ENCODE measurements around the gene POR. TPM values are rescaled to one million over a fixed set of nuclear protein-coding genes. Genes with fewer than 3 reads are reported as not detected.
"Not testable (repeated sequence)": the region's sequence is repeated elsewhere in the genome, so short reads cannot be mapped to it uniquely, and the experiment has no call there.

POR gene
- 10 to 100 TPM; 76.3 to 88.8 TPM for total RNA-seq
- long read RNA-seq, donor 1, transcript POR-218 (16 exons, 2,522 nt) = major isoform, 13 of 28 reads
- long read RNA-seq, donor 1, partial matches to known transcripts = 10 of 28 reads
- long read RNA-seq, donor 1, other reads (novel, unspliced or antisense) = 4 of 28 reads
- long read RNA-seq, donor 2, transcript POR-218 (16 exons, 2,522 nt) = major isoform, 83 of 168 reads
- long read RNA-seq, donor 2, partial matches to known transcripts = 68 of 168 reads
- long read RNA-seq, donor 2, other reads (novel, unspliced or antisense) = 14 of 168 reads

DNA sequence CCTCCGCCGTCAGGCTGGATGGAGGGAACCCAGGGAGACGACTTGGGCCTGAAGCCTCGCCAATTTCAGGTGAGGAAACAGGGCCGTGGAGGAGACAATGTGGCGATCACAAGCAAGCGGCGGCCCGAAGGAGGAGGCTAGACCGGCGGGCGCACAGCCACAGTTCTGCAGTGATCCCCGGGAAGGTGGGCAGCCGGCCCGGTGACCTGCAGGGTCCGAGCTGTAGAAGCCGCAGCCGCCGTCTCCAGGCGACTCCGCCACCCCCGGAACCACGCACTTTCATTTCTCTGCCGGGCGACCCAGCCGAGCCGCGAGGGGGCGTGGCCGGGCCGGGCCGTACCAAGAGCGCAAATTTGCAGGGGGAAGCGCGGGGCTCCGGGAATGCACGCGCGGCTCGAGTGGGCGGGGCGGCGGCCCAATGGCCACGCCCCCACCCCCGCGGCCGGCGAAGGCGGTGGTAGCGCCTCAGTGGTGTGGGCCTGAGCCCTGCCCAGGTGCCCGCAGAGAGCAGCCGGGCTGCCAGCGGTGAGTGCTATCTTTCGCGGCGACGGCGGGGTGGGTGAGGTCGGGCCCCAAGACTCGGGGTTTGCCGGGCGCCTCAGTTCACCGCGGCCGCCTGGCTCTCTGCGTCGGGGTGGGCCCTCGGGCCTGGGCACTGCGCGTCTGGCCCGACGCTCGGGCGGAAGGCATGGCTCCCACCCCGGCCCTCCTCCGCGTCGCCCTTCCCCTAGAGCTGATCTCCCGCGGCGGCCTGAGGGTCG lies at the start of gene POR:
Gene POR (plus strand): TSS at position 501 of the 761 bp plus-strand sequence. CDS start 38,847 bp downstream, outside the sequence.
- peak; percentile 98 for DNase-seq (ENCODE audit: low spot score)
- intact Hi-C loops (cut with DNase I) = loop anchor here (5.0 to 10.0 kb wide), 2 partner anchors 50 to 1343 kb away; no protein-coding TSS in a partner anchor

DNA sequence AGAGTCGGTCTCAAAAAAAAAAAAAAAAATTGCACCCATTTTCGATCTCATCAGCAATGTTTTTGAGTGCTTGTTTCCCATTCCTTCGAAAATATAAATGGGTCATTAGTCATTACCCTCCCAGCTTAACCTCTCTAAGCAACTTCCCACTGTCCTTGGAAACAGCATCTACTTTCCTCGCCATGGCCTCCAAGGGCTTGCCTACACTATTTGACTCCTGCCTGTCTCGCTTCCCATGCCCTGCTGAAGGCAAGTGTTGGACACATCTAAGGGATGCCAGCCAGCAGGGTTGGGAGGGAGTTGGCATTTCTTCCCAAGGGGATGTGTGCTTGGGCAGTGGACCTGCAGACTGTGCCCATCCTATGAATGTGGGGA lies 48.9 kb upstream of the POR start:
- DNase-seq (ENCODE audit: low spot score) = no peak
- intact Hi-C loops (cut with DNase I) = loop anchor here in 1 of 2 donors (2.0 kb wide), 1 partner anchor 155 kb away; no protein-coding TSS in a partner anchor

DNA sequence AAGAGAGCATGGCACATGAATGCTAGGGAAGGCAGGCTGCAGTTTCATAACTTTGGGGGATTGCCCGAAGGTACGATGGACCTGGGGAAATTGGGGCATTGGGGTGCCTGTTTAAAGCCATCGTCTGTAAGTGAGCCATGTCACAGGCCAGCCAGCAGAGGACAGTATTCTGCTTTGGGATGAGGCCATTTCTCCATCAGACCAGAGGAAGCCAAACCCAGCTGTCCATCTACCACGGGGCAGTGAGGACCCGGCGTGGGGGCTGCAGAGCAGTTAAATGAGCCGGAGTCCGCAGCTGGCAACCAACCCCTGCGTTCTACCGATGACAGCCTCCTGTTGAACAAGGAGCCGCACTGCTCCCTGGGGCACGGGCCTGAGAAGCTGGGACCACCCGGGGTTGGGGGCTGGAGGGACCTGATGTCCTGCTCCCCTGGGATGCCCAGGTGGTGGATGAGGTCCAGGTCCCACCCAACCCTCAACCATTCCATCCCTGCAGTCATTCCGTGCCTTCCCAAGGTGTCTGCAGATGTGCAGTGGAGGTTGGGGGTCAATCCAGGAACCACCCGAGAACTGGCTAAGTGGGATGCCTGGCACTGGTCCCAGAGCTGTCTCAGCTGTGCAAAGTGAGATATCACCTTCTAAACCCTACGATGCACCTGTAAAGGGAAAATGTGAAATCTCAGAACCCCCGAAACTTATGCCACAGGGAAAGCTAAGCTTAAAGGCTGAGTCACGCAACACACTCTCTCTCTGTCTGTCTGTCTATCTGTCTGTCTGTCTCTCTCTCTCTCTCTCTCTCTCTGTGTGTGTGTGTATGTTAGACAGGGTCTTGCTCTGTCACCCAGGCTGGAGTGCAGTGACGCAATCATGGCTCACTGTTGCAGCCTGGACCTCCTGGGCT lies 48.2 kb upstream of the POR start:
- intact Hi-C loops (cut with DNase I) = loop anchor here in 1 of 2 donors (2.0 kb wide), 1 partner anchor 154 kb away; no protein-coding TSS in a partner anchor
- DNase-seq (ENCODE audit: low spot score) = peak; percentile 86

DNA sequence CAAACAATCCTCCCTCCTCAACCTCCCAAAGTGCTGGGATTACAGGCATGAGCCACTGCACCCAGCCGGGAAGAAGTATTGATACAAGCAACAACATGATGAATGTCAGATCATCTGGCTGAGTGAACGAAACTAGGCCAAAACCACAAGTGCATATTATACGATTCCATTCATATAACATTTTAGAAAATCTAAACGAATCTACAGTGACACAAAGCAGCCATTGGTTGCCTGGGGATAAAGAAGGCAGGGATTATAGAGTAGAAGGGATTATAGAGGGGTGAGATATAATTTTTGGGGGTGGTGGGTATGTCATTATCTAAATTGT lies 47.6 kb upstream of the POR start:
- no peak for DNase-seq (ENCODE audit: low spot score)
- intact Hi-C loops (cut with DNase I) = loop anchor here in 1 of 2 donors (2.0 kb wide), 1 partner anchor 153 kb away; no protein-coding TSS in a partner anchor

DNA sequence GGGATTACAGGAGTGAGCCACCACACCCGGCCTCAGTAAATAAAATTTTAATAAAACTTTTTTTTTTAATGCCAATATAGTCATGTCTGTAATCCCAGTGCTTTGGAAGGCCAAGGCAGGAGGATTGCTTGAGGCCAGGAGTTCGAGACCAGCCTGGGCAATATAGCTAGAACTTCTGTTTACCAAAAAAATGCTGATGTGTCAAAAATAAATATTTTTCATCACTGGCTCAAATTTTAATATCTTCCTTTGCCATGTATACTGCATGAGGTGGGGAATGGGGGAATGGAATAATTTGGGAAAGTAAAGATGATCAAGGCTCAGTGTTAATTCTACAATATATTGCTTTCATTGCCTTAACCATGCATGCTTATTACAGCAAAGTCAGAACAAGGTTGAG lies 46.8 kb upstream of the POR start:
- intact Hi-C loops (cut with DNase I) = no loop called here
- no peak for DNase-seq (ENCODE audit: low spot score)

DNA sequence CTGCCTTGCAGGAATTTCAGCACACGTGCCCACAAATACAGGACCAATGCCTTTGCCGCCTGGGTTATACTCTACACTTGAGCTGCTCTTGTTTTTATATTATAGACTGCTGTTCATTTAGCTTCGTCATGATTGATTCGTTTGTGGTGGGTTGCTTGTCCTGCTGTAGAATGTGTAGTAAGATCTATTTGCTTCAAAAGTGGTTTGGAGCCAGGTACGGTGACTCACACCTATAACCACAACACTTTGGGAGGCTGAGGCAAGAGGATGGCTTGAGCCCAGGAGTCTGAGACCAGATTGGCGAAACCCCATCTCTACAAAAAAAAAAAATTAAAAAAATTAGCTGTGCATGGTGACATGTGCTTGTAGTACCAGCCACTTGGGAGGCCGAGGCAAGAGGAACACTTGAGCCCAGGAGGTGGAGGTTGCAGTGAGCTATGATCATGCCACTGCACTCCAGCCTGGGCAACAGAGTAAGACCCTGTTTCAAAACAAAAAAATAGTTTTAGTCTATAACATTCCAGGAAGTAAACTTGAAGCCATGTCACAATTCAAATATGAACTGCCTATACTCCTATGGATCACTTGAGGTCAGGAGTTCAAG lies 45.1 kb upstream of the POR start:
- no peak for DNase-seq (ENCODE audit: low spot score)
- intact Hi-C loops (cut with DNase I) = no loop called here

DNA sequence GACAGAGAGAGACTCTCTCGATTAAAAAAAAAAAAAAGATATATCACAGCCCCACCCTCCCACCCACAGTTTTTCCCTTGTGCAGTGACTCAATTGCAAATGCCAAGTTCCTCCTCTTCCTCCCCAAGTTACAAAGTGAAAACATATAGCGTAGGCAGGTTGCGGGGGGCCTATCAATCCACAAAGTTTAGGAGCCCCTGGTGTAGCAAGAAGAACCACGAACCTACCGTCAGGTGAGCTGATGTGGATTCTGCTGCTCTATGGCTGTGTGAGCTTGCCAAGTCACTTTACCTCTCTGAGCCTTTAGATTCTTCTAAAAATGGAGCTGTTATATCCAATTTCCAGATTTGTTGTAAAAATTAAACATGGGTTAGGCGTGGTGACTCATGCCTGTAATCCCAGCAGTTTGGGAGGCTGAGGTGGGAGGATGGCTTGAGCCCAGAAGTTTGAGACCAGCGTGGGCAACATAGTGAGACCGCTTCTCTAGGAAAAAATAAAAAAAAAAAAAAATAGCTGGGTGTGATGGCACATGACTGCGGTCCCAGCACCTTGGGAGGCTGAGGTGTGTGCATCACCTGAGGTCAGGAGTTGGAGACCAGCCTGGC lies 44.3 kb upstream of the POR start:
- no peak for DNase-seq (ENCODE audit: low spot score)
- intact Hi-C loops (cut with DNase I) = no loop called here

DNA sequence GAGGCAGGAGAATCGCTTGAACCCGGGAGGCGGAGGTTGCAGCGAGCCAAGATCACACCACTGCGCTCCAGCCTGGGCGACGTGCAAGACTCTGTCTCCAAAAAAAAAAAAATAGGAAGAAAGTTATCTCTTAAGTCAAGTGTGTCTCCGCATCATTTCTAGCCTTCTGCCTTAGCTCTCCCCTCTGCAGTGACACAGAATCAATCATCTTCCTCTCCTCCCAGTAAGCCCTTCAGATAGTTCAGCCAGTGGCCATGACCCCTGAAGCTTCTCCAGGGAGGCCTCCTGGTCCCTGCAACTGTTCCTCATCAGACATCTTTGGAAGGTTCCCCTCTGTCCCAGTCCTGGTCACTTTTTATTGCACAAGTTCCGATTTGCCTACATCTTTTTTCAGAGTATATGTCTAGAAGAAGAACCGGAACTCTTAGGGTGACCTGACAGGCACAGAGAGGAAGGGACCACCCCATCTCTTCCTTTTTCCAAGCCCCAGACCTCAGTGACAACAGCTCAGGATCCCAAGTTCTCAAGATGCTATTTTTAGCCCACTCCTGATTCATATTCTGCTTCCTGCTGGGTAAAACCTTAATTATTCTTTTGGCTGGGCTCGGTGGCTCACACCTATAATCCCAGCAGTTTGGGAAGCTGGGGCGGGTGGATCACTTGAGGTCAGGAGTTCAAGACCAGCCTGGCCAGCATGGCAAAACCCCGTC lies 42.7 kb upstream of the POR start:
- intact Hi-C loops (cut with DNase I) = no loop called here

DNA sequence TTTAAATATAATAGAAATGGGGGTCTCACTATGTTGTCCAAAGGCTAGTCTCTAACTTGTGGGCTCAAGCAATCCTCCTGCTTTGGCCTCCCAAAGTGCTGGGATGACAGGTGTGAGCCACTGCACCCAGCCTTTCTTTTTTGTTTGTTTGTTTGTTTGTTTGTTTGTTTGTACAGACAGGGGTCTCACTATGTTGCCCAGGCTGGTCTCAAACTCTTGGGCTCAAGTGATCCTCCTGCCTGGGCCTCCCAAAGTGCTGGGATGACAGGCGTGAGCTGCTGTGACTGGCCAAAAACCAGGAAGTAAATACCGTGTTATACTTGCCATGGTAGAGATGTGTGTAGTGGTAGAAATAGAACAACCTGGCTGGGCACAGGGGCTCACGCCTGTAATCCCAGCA lies 40.8 kb upstream of the POR start:
- intact Hi-C loops (cut with DNase I) = not testable (repeated sequence)

More for the DNA sequence above, 42.7 kb upstream of the POR start:
- DNase-seq (ENCODE audit: low spot score) = no peak

DNA sequence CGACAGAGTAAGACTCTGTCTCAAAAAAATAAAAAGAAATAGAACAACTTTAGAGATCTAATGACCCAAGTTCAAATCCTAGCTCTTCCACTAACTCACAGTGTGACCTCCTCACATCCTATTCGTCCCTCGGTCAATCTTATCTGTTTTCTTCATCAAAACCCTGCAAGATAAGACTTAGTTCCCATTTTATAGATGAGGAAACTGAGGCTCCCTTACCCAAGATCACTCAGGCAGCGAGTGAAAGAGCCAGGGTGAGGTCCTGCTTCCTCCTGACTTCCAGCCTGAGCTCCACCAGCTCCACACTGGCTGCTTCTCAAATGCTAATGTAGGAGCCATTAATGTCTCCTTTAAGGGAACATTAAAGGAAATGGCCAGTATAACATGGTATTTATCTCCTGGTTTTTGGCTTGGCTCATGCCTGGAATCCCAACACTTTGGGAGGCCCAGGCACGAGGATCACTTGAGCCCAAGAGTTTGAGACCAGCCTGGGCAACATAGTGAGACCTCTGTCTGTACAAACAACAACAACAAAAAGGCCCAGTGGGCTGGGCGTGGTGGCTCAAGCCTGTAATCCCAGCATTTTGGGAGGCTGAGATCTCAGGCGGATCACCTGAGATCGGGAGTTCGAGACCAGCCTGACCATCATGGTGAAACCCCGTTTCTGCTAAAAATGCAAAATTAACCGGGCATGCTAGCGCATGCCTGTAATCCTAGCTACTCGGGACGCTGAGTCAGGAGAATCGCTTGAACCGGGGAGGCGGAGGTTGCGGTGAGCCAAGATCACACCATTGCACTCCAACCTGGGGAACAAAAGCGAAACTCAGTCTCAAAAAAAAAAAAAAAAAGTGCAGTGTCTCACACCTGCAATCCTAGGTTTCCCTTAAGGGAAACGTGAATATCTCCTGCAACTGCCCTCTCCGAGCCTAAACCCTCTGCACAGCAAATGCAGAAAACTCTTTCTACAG lies 39.6 kb upstream of the POR start:
- DNase-seq (ENCODE audit: low spot score) = no peak
- intact Hi-C loops (cut with DNase I) = no loop called here

More for the DNA sequence above, 40.8 kb upstream of the POR start:
- DNase-seq (ENCODE audit: low spot score) = not testable (repeated sequence)

DNA sequence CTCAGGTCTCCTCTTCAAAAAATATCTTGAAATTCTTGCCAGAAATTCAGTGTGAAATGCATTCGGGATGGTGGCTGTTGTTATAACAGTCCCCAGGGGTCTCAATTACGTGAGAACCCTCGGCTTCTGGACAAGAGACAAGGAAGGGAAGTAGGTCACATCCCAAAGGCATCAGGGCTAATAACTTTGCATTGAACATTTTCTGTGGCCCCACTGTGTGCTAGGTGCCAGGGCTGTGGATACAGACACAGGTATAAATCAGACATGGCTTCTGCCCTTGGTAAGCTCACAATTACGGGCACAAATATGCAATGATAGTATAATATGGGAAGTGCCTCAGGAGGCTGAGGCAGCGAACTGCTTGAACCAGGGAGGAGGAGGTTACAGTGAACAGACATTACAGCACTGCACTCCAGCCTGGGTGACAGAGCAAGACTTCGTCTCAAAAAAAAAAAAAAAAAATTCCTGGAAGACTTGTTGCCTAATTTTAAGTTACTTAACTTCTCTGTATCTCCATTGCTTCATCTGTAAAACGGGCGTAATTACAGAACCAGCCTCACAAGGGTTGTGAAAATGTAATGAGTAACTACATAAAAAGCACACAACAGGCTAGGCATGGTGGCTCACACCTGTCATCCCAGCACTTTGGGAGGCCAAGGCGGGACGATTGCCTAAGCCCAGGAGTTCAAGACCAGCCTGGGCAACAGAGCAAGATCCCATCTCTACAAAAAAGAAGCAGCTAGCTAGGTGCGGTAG lies 38.7 kb upstream of the POR start:
- intact Hi-C loops (cut with DNase I) = no loop called here
- no peak for DNase-seq (ENCODE audit: low spot score)

DNA sequence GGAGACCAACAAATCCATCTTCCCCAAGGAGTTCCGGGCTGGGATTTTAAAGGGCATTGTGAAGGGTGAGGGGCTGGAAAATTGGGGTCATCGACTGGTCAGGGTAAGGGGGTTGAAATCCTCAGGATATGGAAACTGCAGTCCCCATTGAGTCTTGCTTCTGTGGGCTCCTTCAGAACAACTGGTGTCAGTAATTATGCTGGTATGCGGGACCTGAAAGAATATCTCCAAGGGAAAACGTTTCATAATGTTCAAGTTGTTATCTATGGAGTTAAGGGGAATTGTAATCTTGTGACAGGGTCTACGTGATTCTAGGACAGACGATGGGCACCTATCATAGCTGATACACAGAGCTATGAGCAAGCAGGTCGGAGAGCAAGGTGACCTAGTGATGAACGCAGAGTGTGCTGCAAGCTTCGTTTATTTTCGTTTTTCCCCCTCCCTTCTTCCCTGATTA lies 36.6 kb upstream of the POR start:
- intact Hi-C loops (cut with DNase I) = no loop called here
- no peak for DNase-seq (ENCODE audit: low spot score)

DNA sequence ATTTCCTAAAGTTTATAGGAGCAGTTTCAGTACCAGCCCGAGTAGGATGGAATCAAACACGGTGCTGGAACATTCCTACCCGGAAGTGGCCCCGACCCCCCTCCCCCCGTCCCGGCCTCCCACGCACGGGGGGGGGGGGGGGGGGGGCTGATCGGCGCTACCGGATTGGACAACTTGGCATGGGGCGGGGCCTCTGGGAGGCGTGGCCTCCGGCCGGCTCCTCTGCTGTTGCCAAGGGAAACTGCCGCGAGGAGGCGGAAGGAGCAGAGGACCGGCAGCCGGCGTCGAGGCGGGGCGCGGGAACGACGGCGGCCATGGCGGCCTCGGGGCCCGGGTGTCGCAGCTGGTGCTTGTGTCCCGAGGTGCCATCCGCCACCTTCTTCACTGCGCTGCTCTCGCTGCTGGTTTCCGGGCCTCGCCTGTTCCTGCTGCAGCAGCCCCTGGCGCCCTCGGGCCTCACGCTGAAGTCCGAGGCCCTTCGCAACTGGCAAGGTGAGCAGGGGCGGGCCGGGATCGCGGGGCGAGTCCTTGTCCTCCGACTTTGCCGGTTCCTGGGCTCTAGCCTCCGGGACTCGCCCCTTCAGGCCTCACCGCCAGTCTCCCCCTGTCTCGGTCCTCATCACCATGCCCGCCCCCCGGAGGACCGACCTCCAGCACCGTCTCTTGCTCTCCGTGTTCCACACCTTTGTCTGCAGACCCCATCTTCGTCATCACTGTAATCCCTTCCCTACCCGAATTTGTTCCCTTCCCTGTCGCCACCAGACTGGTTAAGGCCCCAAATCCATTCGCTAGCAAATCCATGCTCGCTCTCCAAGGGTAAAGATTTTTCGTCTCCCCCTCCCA lies 36.0 kb upstream of the POR start, which contains the start of gene RHBDD2:
Gene RHBDD2 (plus strand): TSS at position 266 of the 843 bp plus-strand sequence. CDS start 49 bp downstream, at position 315.
- peak; percentile 98 for DNase-seq (ENCODE audit: low spot score)
- intact Hi-C loops (cut with DNase I) = no loop called here

DNA sequence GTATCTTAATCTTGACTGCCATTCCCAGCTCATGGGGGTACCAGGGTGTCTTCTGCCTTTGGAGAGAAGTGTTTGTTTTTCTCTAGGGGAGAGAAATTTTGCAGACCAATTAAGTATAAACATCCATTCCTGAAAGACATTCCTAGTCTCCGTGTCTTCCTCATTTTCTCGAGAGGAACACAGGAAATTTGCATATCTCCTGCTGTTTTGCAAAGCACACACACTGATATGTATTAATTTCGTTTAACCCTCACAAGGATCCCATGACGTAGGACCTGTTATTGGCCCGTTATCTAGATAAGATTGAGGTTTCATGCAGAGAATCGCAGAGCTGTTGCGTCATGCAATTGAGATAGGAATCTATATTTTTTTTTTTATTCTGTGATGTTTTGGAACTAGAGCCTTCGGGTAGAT lies 35.2 kb upstream of the POR start:
- intact Hi-C loops (cut with DNase I) = loop anchor here in 1 of 2 donors (1.0 kb wide), 1 partner anchor 33 kb away; no protein-coding TSS in a partner anchor
- DNase-seq (ENCODE audit: low spot score) = no peak

DNA sequence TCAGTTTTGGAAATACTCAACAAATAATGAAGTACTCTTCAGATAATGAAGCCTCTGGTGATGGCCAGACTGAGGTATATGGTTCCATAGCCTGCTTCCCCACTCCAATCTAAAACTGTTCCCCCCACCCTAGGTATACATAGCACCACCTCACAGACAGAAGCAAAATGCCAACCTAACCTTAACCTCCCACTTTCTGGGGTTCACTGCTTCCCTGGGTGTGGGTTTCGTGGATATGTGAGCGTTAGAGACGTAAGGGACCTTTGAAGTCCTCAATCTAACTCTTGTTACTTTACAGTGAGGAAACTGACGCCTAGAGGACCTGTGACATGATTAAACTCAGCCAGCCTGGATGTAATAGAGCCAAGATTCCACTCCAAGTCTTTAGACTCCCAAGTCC lies 34.7 kb upstream of the POR start:
- intact Hi-C loops (cut with DNase I) = loop anchor here in 1 of 2 donors (1.0 kb wide), 1 partner anchor 32 kb away; no protein-coding TSS in a partner anchor
- no peak for DNase-seq (ENCODE audit: low spot score)
